Measurements from ENCODE around the gene FGF14.
"Not testable (repeated sequence)": the region's sequence is repeated elsewhere in the genome, so short reads cannot be mapped to it uniquely, and the experiment has no call there.

FGF14 gene

GRCh38 chr13:101846701-101847100, 555.1 kb downstream of the FGF14 start:
- no peak overlapping the region for H2BK5ac ChIP-seq (ENCODE audit: low read length)
- H3K79me1 ChIP-seq (ENCODE audit: low read length), result no peaks in the 10 kb centered on the region
- H3K23ac ChIP-seq (ENCODE audit: low read length), result no peak overlapping the region
- H3K4me3 ChIP-seq (ENCODE audit: low read length), result no peak overlapping the region
- no peak overlapping the region for H3K4me2 ChIP-seq (ENCODE audit: low read length)
- no peak overlapping the region for H4K8ac ChIP-seq (ENCODE audit: low read depth, low read length)
- no peaks in the 10 kb centered on the region for H3K36me3 ChIP-seq (ENCODE audit: control insufficient read depth, insufficient read depth, low read length)
- H4K5ac ChIP-seq (ENCODE audit: low read length), result no peak overlapping the region
- no peak overlapping the region for H3K9ac ChIP-seq (ENCODE audit: low read length)
- peaks cover 2% of the 10 kb centered on the region for H3K4me1 ChIP-seq (ENCODE audit: control insufficient read depth, low read depth, low read length)
- no peak overlapping the region for H3K27ac ChIP-seq (ENCODE audit: low read depth, low read length)
- H3K4ac ChIP-seq (ENCODE audit: low read depth, low read length), result no peak overlapping the region
- no peak overlapping the region for H2BK15ac ChIP-seq (replicated peaks; ENCODE audit: low read depth)
- no peak overlapping the region for H2AK5ac ChIP-seq (ENCODE audit: low read length)
- no peak overlapping the region for H3K56ac ChIP-seq (ENCODE audit: low read length)
- no peaks in the 10 kb centered on the region for H3K79me2 ChIP-seq (ENCODE audit: control insufficient read depth, insufficient read depth, low read length)
- WGBS (ENCODE audit: extremely low coverage, insufficient coverage, low lambda C conversion rate), result no CpG with 5 or more reads among the region's 4 CpGs
- H2BK120ac ChIP-seq (ENCODE audit: low read depth, low read length), result no peak overlapping the region
- DNase-seq, result no peak
- H3K18ac ChIP-seq (ENCODE audit: low read length), result no peak overlapping the region
- H3K27me3 ChIP-seq (ENCODE audit: insufficient read depth, low read length, poor library complexity), result no peaks in the 10 kb centered on the region

DNA sequence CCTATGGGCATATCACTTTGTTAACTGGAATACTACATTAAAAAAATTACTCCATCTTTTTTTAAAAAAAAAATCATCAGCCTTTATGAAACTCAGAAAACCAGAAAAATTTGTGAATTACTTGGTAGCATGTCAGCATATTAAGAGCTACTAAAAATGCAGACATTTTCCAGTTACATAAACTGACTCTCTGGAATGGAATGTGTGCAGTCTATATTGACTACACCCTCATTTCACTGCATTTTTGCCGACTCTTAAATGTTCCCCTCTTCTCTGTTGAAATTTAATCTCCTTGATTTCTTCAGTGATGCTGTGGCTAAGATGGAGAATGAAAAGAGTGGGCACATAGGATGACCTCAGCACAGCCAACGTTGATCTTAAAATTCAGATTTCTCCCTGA, 555.6 kb downstream of the FGF14 start:
- Histone ChIP-seq H3K27me3 (ENCODE audit: insufficient read depth, low read length, poor library complexity) (no peaks in the 10 kb centered on the region), H3K56ac (ENCODE audit: low read length) (no peak overlapping the region), H3K9ac (ENCODE audit: low read length) (no peak overlapping the region), H3K79me1 (ENCODE audit: low read length) (no peaks in the 10 kb centered on the region), H3K23ac (ENCODE audit: low read length) (no peak overlapping the region), H3K18ac (ENCODE audit: low read length) (no peak overlapping the region), H2AK5ac (ENCODE audit: low read length) (no peak overlapping the region), H2BK15ac (replicated peaks; ENCODE audit: low read depth) (no peak overlapping the region), H3K4ac (ENCODE audit: low read depth, low read length) (no peak overlapping the region), H4K5ac (ENCODE audit: low read length) (no peak overlapping the region), H2BK120ac (ENCODE audit: low read depth, low read length) (no peak overlapping the region), H3K36me3 (ENCODE audit: control insufficient read depth, insufficient read depth, low read length) (no peaks in the 10 kb centered on the region), H3K4me1 (ENCODE audit: control insufficient read depth, low read depth, low read length) (peaks cover 5% of the 10 kb centered on the region), H3K27ac (ENCODE audit: low read depth, low read length) (no peak overlapping the region), H3K79me2 (ENCODE audit: control insufficient read depth, insufficient read depth, low read length) (no peaks in the 10 kb centered on the region), H3K4me3 (ENCODE audit: low read length) (no peak overlapping the region), H4K8ac (ENCODE audit: low read depth, low read length) (no peak overlapping the region), H3K4me2 (ENCODE audit: low read length) (no peak overlapping the region), H2BK5ac (ENCODE audit: low read length) (peak overlapping the region; percentile 17)
- DNase-seq, result no peak
- WGBS (ENCODE audit: extremely low coverage, insufficient coverage, low lambda C conversion rate), result no CpG with 5 or more reads among the region's 2 CpGs

DNA sequence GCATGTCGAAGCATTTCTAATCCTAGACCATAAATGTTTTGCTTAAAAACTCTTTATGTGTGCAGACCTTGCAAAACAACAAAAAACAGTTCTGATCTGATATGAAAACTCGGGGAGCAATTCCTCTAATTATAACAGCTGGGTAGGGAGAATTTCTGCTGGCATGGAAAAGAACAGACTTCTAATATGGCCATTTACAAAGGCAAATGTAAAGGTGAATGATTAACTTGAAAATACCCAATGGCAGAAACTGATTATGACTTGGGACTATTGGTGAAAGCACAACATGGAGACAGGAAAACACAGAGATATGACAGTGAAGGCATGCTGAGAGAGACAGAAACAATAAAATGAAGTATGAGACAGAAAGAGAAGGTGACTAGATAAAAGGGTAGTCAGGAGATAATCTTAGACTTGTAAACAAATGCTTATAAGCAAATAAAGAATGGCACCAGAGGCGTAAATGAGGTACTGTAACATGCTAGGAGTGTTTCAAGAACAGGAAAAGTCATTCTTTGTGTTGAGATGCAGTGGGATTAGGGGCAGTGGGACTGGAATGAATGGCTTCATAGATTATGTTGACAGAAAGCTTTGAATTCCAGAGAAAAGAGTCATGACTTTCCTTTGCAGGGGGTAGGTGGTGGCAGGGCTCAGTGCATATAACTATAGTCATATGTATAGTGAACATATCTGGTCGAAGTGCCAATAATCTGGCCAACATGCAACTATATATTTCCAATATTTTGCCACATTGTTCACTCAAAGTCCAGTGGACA, 556.4 kb downstream of the FGF14 start:
- H2BK15ac ChIP-seq (replicated peaks; ENCODE audit: low read depth), result no peak overlapping the region
- H3K4me3 ChIP-seq (ENCODE audit: low read length), result no peak overlapping the region
- H3K18ac ChIP-seq (ENCODE audit: low read length), result no peak overlapping the region
- WGBS (ENCODE audit: extremely low coverage, insufficient coverage, low lambda C conversion rate), result no CpG with 5 or more reads among the region's 4 CpGs
- H3K79me2 ChIP-seq (ENCODE audit: control insufficient read depth, insufficient read depth, low read length), result no peaks in the 10 kb centered on the region
- H3K4me1 ChIP-seq (ENCODE audit: control insufficient read depth, low read depth, low read length), result peaks cover 5% of the 10 kb centered on the region
- no peak overlapping the region for H3K23ac ChIP-seq (ENCODE audit: low read length)
- H4K8ac ChIP-seq (ENCODE audit: low read depth, low read length), result no peak overlapping the region
- no peaks in the 10 kb centered on the region for H3K36me3 ChIP-seq (ENCODE audit: control insufficient read depth, insufficient read depth, low read length)
- no peak overlapping the region for H3K4ac ChIP-seq (ENCODE audit: low read depth, low read length)
- no peak overlapping the region for H4K5ac ChIP-seq (ENCODE audit: low read length)
- H3K27me3 ChIP-seq (ENCODE audit: insufficient read depth, low read length, poor library complexity), result no peaks in the 10 kb centered on the region
- H2AK5ac ChIP-seq (ENCODE audit: low read length), result no peak overlapping the region
- peak; percentile 94 for DNase-seq
- H2BK120ac ChIP-seq (ENCODE audit: low read depth, low read length), result no peak overlapping the region
- H3K56ac ChIP-seq (ENCODE audit: low read length), result no peak overlapping the region
- no peak overlapping the region for H3K27ac ChIP-seq (ENCODE audit: low read depth, low read length)
- no peak overlapping the region for H2BK5ac ChIP-seq (ENCODE audit: low read length)
- no peak overlapping the region for H3K9ac ChIP-seq (ENCODE audit: low read length)
- no peaks in the 10 kb centered on the region for H3K79me1 ChIP-seq (ENCODE audit: low read length)
- no peak overlapping the region for H3K4me2 ChIP-seq (ENCODE audit: low read length)

DNA sequence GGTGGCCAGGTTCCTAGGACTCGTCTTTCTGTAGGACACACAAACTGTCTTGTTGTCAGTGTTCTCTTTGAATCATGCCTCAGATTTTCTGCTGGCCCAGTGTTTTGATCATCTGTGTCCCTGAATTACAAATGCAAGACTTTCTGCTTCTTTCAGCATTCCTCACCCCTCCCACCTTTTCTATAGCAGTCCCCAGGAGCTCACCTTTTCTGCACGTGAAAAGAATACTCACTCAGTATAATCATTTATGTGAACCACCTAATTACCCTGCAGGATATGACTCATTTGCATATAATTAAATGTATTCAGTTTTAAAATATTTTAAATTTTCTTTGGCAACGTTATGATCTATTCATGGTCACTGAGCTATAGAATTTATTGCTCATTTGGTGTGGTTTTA, 560.1 kb downstream of the FGF14 start:
- no peak overlapping the region for H3K9ac ChIP-seq (ENCODE audit: low read length)
- no peak overlapping the region for H2AK5ac ChIP-seq (ENCODE audit: low read length)
- H3K23ac ChIP-seq (ENCODE audit: low read length), result no peak overlapping the region

DNA sequence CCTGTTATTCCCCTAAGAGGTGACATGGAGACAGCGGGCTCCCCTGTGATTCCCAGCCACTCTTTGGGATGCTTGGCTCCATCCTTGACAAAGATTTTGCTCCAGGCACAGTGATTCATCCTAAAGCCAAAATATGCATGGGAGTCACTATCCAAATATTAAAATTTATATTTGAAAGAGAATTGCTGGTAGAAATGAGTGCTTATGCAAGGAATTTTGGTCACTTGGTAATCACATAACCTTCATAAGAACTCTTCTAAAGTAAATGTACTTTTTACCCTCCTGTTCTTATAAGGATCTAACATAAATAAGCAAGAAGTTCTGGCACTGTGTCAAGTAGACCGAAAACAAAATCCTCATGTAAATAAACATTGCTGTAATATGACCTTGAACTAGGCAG, 563.5 kb downstream of the FGF14 start:
- Histone ChIP-seq H2BK15ac (replicated peaks; ENCODE audit: low read depth) (no peak overlapping the region), H3K27me3 (ENCODE audit: insufficient read depth, low read length, poor library complexity) (no peaks in the 10 kb centered on the region), H3K27ac (ENCODE audit: low read depth, low read length) (no peak overlapping the region), H3K4me1 (ENCODE audit: control insufficient read depth, low read depth, low read length) (peaks cover 2% of the 10 kb centered on the region), H3K18ac (ENCODE audit: low read length) (no peak overlapping the region), H4K5ac (ENCODE audit: low read length) (no peak overlapping the region), H3K9ac (ENCODE audit: low read length) (no peak overlapping the region), H2BK120ac (ENCODE audit: low read depth, low read length) (no peak overlapping the region), H3K4me3 (ENCODE audit: low read length) (no peak overlapping the region), H2AK5ac (ENCODE audit: low read length) (no peak overlapping the region), H3K23ac (ENCODE audit: low read length) (no peak overlapping the region), H3K4ac (ENCODE audit: low read depth, low read length) (no peak overlapping the region), H3K36me3 (ENCODE audit: control insufficient read depth, insufficient read depth, low read length) (no peaks in the 10 kb centered on the region), H3K4me2 (ENCODE audit: low read length) (no peak overlapping the region), H3K79me2 (ENCODE audit: control insufficient read depth, insufficient read depth, low read length) (no peaks in the 10 kb centered on the region), H3K79me1 (ENCODE audit: low read length) (no peaks in the 10 kb centered on the region), H2BK5ac (ENCODE audit: low read length) (no peak overlapping the region), H4K8ac (ENCODE audit: low read depth, low read length) (no peak overlapping the region), H3K56ac (ENCODE audit: low read length) (no peak overlapping the region)
- no peak for DNase-seq
- no CpG with 5 or more reads among the region's 2 CpGs for WGBS (ENCODE audit: extremely low coverage, insufficient coverage, low lambda C conversion rate)

More for the DNA sequence above, 560.1 kb downstream of the FGF14 start:
- no peak overlapping the region for H3K27ac ChIP-seq (ENCODE audit: low read depth, low read length)
- H4K5ac ChIP-seq (ENCODE audit: low read length), result no peak overlapping the region
- peaks cover 5% of the 10 kb centered on the region for H3K4me1 ChIP-seq (ENCODE audit: control insufficient read depth, low read depth, low read length)
- no peaks in the 10 kb centered on the region for H3K27me3 ChIP-seq (ENCODE audit: insufficient read depth, low read length, poor library complexity)
- H3K4me3 ChIP-seq (ENCODE audit: low read length), result no peak overlapping the region
- no peak overlapping the region for H3K56ac ChIP-seq (ENCODE audit: low read length)
- no peak overlapping the region for H3K4me2 ChIP-seq (ENCODE audit: low read length)
- WGBS (ENCODE audit: extremely low coverage, insufficient coverage, low lambda C conversion rate), result no CpG with 5 or more reads among the region's 3 CpGs
- no peaks in the 10 kb centered on the region for H3K79me1 ChIP-seq (ENCODE audit: low read length)
- H4K8ac ChIP-seq (ENCODE audit: low read depth, low read length), result no peak overlapping the region
- no peak overlapping the region for H3K4ac ChIP-seq (ENCODE audit: low read depth, low read length)
- H2BK120ac ChIP-seq (ENCODE audit: low read depth, low read length), result no peak overlapping the region
- H3K18ac ChIP-seq (ENCODE audit: low read length), result no peak overlapping the region
- no peak for DNase-seq
- H3K36me3 ChIP-seq (ENCODE audit: control insufficient read depth, insufficient read depth, low read length), result no peaks in the 10 kb centered on the region
- H2BK15ac ChIP-seq (replicated peaks; ENCODE audit: low read depth), result no peak overlapping the region
- H3K79me2 ChIP-seq (ENCODE audit: control insufficient read depth, insufficient read depth, low read length), result no peaks in the 10 kb centered on the region
- H2BK5ac ChIP-seq (ENCODE audit: low read length), result peak overlapping the region; percentile 10

DNA sequence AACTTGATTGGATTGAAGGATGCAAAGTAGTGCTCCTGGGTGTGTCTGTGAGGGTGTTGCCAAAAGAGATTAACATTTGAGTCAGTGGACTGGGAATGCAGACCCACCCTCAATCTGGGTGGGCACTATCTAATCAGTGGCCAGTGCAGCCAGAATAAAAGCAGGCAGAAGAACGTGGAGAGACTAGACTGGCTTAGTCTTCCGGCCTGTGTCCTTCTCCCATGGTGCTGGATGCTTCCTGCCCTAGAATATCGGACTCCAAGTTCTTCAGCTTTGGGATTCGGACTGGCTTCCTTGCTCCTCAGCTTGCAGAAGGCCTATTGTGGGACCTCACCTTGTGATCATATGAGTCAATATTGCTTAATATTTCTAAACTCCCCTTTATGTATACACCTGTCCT, 564.1 kb downstream of the FGF14 start:
- not testable (repeated sequence) for H2BK5ac ChIP-seq (ENCODE audit: low read length); H4K5ac ChIP-seq (ENCODE audit: low read length); H3K27me3 ChIP-seq (ENCODE audit: insufficient read depth, low read length, poor library complexity); H3K18ac ChIP-seq (ENCODE audit: low read length); DNase-seq; H3K4me1 ChIP-seq (ENCODE audit: control insufficient read depth, low read depth, low read length); H2AK5ac ChIP-seq (ENCODE audit: low read length); H3K4ac ChIP-seq (ENCODE audit: low read depth, low read length); H3K56ac ChIP-seq (ENCODE audit: low read length); H3K23ac ChIP-seq (ENCODE audit: low read length); H3K9ac ChIP-seq (ENCODE audit: low read length); H3K79me2 ChIP-seq (ENCODE audit: control insufficient read depth, insufficient read depth, low read length); H2BK15ac ChIP-seq (replicated peaks; ENCODE audit: low read depth); H3K4me3 ChIP-seq (ENCODE audit: low read length); H3K79me1 ChIP-seq (ENCODE audit: low read length); H3K4me2 ChIP-seq (ENCODE audit: low read length); H2BK120ac ChIP-seq (ENCODE audit: low read depth, low read length); H3K27ac ChIP-seq (ENCODE audit: low read depth, low read length); H4K8ac ChIP-seq (ENCODE audit: low read depth, low read length); H3K36me3 ChIP-seq (ENCODE audit: control insufficient read depth, insufficient read depth, low read length)
- WGBS (ENCODE audit: extremely low coverage, insufficient coverage, low lambda C conversion rate), result no CpG with 5 or more reads among the region's 4 CpGs
